DND-41 (cell line): Measurements from ENCODE around the gene MACC1.

Source experiments
- ATAC-seq: fragments of 200-7000 bp; cut with Tn5 transposase; 3 replicates; pipeline ENCODE4 v1.9.1; 2021; ENCODE audit warnings: low read depth; ENCODE audit not compliant: insufficient read depth
- DNase-seq: peaks from one replicate; pipeline ENCODE4 v3.0.0-alpha.2; 2020
- H2AFZ ChIP-seq: 2 replicates; pipeline ENCODE4 v1.6.0; 2012; ENCODE audit warnings: low read depth, low read length
- H3K27ac ChIP-seq: 2 replicates; pipeline ENCODE4 v1.5.1; 2012; ENCODE audit warnings: low read length, inconsistent platforms
- H3K27me3 ChIP-seq: fragments of 200-600 bp; sonication (generic); 2 replicates; pipeline ENCODE4 v1.6.0; 2012; ENCODE audit warnings: low read length, mild to moderate bottlenecking, inconsistent platforms; ENCODE audit not compliant: insufficient read depth, poor library complexity
- H3K36me3 ChIP-seq: 2 replicates; pipeline ENCODE4 v1.5.1; 2012; ENCODE audit warnings: low read length, inconsistent platforms; ENCODE audit not compliant: insufficient read depth
- H3K4me1 ChIP-seq: 2 replicates; pipeline ENCODE4 v1.5.1; 2012; ENCODE audit warnings: mild to moderate bottlenecking, low read length; ENCODE audit not compliant: insufficient read depth
- H3K4me2 ChIP-seq: 2 replicates; pipeline ENCODE4 v1.6.0; 2012; ENCODE audit warnings: mild to moderate bottlenecking, moderate library complexity, low read length, inconsistent platforms; ENCODE audit not compliant: insufficient read depth
- H3K4me3 ChIP-seq, 2 experiments: fragments of 200-600 bp in 1 of 2; shearing (Covaris generic) in 1 of 2; 2 replicates each; pipeline ENCODE4 v1.5.1; 2012 to 2016; ENCODE audit warnings: inconsistent platforms in 2 of 2, low read length in 2 of 2, mild to moderate bottlenecking in 2 of 2, low read depth in 1 of 2, moderate library complexity in 1 of 2
- H3K79me2 ChIP-seq: 2 replicates; pipeline ENCODE4 v1.6.0; 2012; ENCODE audit warnings: low read length, inconsistent platforms; ENCODE audit not compliant: insufficient read depth
- H3K9ac ChIP-seq: 2 replicates; pipeline ENCODE4 v1.6.0; 2012; ENCODE audit warnings: low read depth, mild to moderate bottlenecking, inconsistent platforms, low read length, moderate library complexity
- H3K9me3 ChIP-seq: 2 replicates; pipeline ENCODE4 v1.5.1; 2012; ENCODE audit warnings: low read length, moderate library complexity, mild to moderate bottlenecking, inconsistent platforms; ENCODE audit not compliant: insufficient read depth, severe bottlenecking
- H4K20me1 ChIP-seq: 2 replicates; pipeline ENCODE4 v1.6.0; 2012; ENCODE audit warnings: low read length; ENCODE audit not compliant: insufficient read depth
- CTCF ChIP-seq: IDR thresholded peaks from 2 replicates; pipeline ENCODE4 v1.5.1; 2012; ENCODE audit warnings: borderline replicate concordance, low read length, moderate library complexity, mild to moderate bottlenecking; ENCODE audit not compliant: poor library complexity, severe bottlenecking; ENCODE audit errors: extremely low read depth
- EZH2 ChIP-seq: IDR thresholded peaks from 3 replicates; pipeline ENCODE4 v1.6.1; 2012; ENCODE audit warnings: borderline replicate concordance, low read depth, mild to moderate bottlenecking, moderate library complexity, low read length, inconsistent platforms; ENCODE audit not compliant: severe bottlenecking

MACC1 gene

GRCh38 chr7:20085086-20085485 lies 132.1 kb downstream of the MACC1 start:
- H3K9ac ChIP-seq: no peak overlapping the region
- no peaks in the 10 kb centered on the region for H3K27me3 ChIP-seq
- H3K9me3 ChIP-seq: no peaks in the 10 kb centered on the region
- ATAC-seq (no peak), DNase-seq (no peak)
- H3K4me1 ChIP-seq: no peaks in the 10 kb centered on the region
- no peak overlapping the region for H3K4me2 ChIP-seq
- no peaks in the 10 kb centered on the region for H3K36me3 ChIP-seq
- H3K4me3 ChIP-seq: no peak overlapping the region
- no peak overlapping the region for H2AFZ ChIP-seq
- no peak overlapping the region for H3K27ac ChIP-seq
- no peaks in the 10 kb centered on the region for H4K20me1 ChIP-seq
- no peaks in the 10 kb centered on the region for H3K79me2 ChIP-seq
- TF ChIP-seq EZH2 (no peak), CTCF (no peak)
